Testis (tissue), 3 donors: Measurements from ENCODE around the gene SMCO4. TPM values are rescaled to one million over a fixed set of nuclear protein-coding genes. Genes with fewer than 3 reads are reported as not detected.

Source experiments
- DNase-seq: peaks from one replicate; pipeline ENCODE4 v3.0.0-alpha.2; 2019
- H3K27ac ChIP-seq, 2 donors: fragments of 200-600 bp; sonication (generic); one replicate each; pipeline ENCODE4 v1.5.1; 2019
- H3K27me3 ChIP-seq: fragments of 200-600 bp; sonication (generic); one replicate; pipeline ENCODE4 v1.5.1; 2019
- H3K36me3 ChIP-seq: fragments of 200-600 bp; sonication (generic); one replicate; pipeline ENCODE4 v1.5.1; 2017; ENCODE audit warnings: low read depth; ENCODE audit errors: missing control alignments
- H3K4me1 ChIP-seq: fragments of 200-600 bp; sonication (generic); one replicate; pipeline ENCODE4 v1.5.1; 2019
- H3K4me3 ChIP-seq, 2 donors: fragments of 200-600 bp; sonication (generic); one replicate each; pipeline ENCODE4 v1.5.1; 2017 to 2019
- H3K9me3 ChIP-seq: fragments of 200-600 bp; sonication (generic); one replicate; pipeline ENCODE4 v1.5.1; 2017
- CTCF ChIP-seq, 3 experiments: fragments of 450-650 bp in 2 of 3; fragments of 200-600 bp in 1 of 3; sonication (generic) in 1 of 3; IDR thresholded peaks; one replicate each; pipeline ENCODE4 v1.5.1; 2016 to 2019; ENCODE audit warnings: antibody characterized with exemption in 3 of 3, mild to moderate bottlenecking in 2 of 3, moderate library complexity in 1 of 3
- POLR2A ChIP-seq: fragments of 450-650 bp; IDR thresholded peaks from one replicate; pipeline ENCODE4 v1.6.1; 2017; ENCODE audit warnings: antibody characterized with exemption, mild to moderate bottlenecking, moderate library complexity
- WGBS, 2 donors: methylation state at CpG; one replicate each; pipeline ENCODE4 v1.1.5; 2018; 5-methylcytosine and 5-hydroxymethylcytosine counted together
- intact Hi-C: fragments of 100-400 bp; cut with DNase I; formaldehyde crosslinking; loops from one replicate; pipeline ENCODE4 v1.15.1; 2023; ENCODE audit warnings: low total_unique reads
- polyA plus RNA-seq: library from polyadenylated mRNA; stranded (reverse); fragments of 350-450 nt; fragmentation: Illumina TruSeq; extraction: RNeasy Lipid Tissue Mini Kit (QIAGEN cat#74804); gene quantifications from one replicate; pipeline ENCODE4 v1.2.3, GENCODE V29; 2014; ENCODE audit warnings: low read depth, low replicate concordance; ENCODE audit not compliant: insufficient read depth
- total RNA-seq, 2 donors: library from RNA; depleted of rRNA; stranded (reverse); fragments of >200 nt; gene quantifications; one replicate each; pipeline ENCODE4 v1.2.3, GENCODE V29; 2016

Gene SMCO4
- total and polyA plus RNA-seq, 3 donors from 2014 or later: 33.6 to 59.9 (median 34.2) TPM

GRCh38 chr11:93501856-93502255, 41.3 kb downstream of the SMCO4 start:
- Histone ChIP-seq H3K27ac (no peak overlapping the region), H3K4me1 (no peaks in the 10 kb centered on the region), H3K27me3 (no peaks in the 10 kb centered on the region), H3K36me3 (no peaks in the 10 kb centered on the region), H3K4me3 (no peak overlapping the region), H3K9me3 (no peaks in the 10 kb centered on the region)
- TF ChIP-seq POLR2A (no peak), CTCF (IDR thresholded peaks at IDR 0.05) (no peak)
- 88 to 91% methylated on average over 2 of the region's 2 CpGs for WGBS, 2 donors
- no peak for DNase-seq
- intact Hi-C loops: no loop called here

- Histone ChIP-seq H3K36me3 (no peaks in the 10 kb centered on the region), H3K27me3 (no peaks in the 10 kb centered on the region), H3K4me3 (no peak overlapping the region)
Measured at GRCh38 chr11:93500759-93501158, 42.4 kb downstream of the SMCO4 start.

GRCh38 chr11:93498641-93499040, 44.5 kb downstream of the SMCO4 start:
- H3K4me1 ChIP-seq: no peaks in the 10 kb centered on the region
- H3K9me3 ChIP-seq: no peaks in the 10 kb centered on the region
- WGBS, 2 donors: 84 to 88% methylated on average over 9 of the region's 9 CpGs
- no peak for DNase-seq
- intact Hi-C loops: no loop called here
- TF ChIP-seq POLR2A (no peak), CTCF (IDR thresholded peaks at IDR 0.05) (no peak)
- no peaks in the 10 kb centered on the region for H3K27me3 ChIP-seq
- H3K4me3 ChIP-seq: no peak overlapping the region
- no peaks in the 10 kb centered on the region for H3K36me3 ChIP-seq
- H3K27ac ChIP-seq: no peak overlapping the region

More at GRCh38 chr11:93500759-93501158, 42.4 kb downstream of the SMCO4 start:
- H3K9me3 ChIP-seq: no peaks in the 10 kb centered on the region
- no peak overlapping the region for H3K27ac ChIP-seq
- 98% methylated on average over 5 of the region's 5 CpGs for WGBS, 2 donors
- no peak for TF ChIP-seq CTCF (IDR thresholded peaks at IDR 0.05)
- TF ChIP-seq POLR2A: no peak
- DNase-seq: no peak
- no peaks in the 10 kb centered on the region for H3K4me1 ChIP-seq
- intact Hi-C loops: no loop called here

- intact Hi-C loops: no loop called here
- H3K36me3 ChIP-seq: no peaks in the 10 kb centered on the region
- no peak overlapping the region for H3K27ac ChIP-seq
- no peak for DNase-seq
- H3K4me3 ChIP-seq: no peak overlapping the region
- H3K4me1 ChIP-seq: no peaks in the 10 kb centered on the region
- no peaks in the 10 kb centered on the region for H3K27me3 ChIP-seq
- no peaks in the 10 kb centered on the region for H3K9me3 ChIP-seq
- no peak for TF ChIP-seq POLR2A
- no peak for TF ChIP-seq CTCF (IDR thresholded peaks at IDR 0.05)
- WGBS, 2 donors: 86% methylated on average over 4 of the region's 4 CpGs
Measured at GRCh38 chr11:93498161-93498560, 45.0 kb downstream of the SMCO4 start.

- no peak for DNase-seq
- Histone ChIP-seq H3K4me1 (no peaks in the 10 kb centered on the region), H3K4me3 (no peak overlapping the region), H3K36me3 (no peaks in the 10 kb centered on the region), H3K27ac (no peak overlapping the region), H3K27me3 (no peaks in the 10 kb centered on the region), H3K9me3 (no peaks in the 10 kb centered on the region)
- intact Hi-C loops: no loop called here
- 82 to 90% methylated on average over 2 of the region's 2 CpGs for WGBS, 2 donors
- TF ChIP-seq POLR2A (no peak), CTCF (IDR thresholded peaks at IDR 0.05) (no peak)
Measured at GRCh38 chr11:93497596-93497995, 45.6 kb downstream of the SMCO4 start.
